ENCODE results near the gene PTK6. TPM values are rescaled to one million over a fixed set of nuclear protein-coding genes. Genes with fewer than 3 reads are reported as not detected.
"Not testable (repeated sequence)": the region's sequence is repeated elsewhere in the genome, so short reads cannot be mapped to it uniquely, and the experiment has no call there.

The PTK6 gene
- total and polyA plus RNA-seq, 9 donors, result 0.07 to 0.46 (median 0.12) TPM; not detected in 2

DNA sequence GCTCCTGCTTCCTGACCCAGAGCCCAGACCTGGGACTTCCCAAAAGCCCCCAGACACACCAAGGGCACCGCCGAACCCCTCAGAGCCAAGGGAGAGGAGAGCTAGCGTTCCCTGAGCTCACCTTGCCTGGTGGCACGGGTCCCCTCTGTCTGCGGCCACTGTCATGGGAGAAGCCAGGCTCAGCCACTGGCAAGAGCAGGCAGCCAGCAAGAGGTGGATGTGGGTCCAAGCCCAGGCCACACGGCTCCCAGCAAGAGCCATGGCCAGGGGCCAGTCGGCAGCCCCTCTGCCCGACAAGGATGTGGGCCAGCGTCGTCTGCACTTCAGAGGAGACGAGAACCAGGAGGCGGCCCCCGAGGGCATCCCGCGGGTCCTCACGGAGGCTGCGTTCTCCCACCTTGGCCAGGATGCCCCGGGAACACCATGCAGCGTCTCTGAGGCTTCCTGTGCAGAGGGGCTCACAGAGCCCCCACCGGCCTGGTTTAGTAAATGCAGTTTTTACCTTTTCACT lies 18.8 kb downstream of the PTK6 start:
- Histone ChIP-seq H3K4me1 (ENCODE audit: insufficient read depth) (peaks cover 10% of the 10 kb centered on the region), H3K27ac (no peak overlapping the region), H3K27me3 (no peaks in the 10 kb centered on the region), H3K9me3 (no peaks in the 10 kb centered on the region), H3K4me3 (no peak overlapping the region), H3K36me3 (no peaks in the 10 kb centered on the region)
- WGBS, 3 donors, result 66 to 87% (median 73%) methylated on average over 20 of the region's 20 CpGs
- DNase-seq, result peak in 2 of 5 donors; percentile 42 to 48
- TF ChIP-seq EP300 (IDR thresholded peaks at IDR 0.05) (no peak), POLR2A (IDR thresholded peaks at IDR 0.05) (no peak)
- TF ChIP-seq, protein P1, sequence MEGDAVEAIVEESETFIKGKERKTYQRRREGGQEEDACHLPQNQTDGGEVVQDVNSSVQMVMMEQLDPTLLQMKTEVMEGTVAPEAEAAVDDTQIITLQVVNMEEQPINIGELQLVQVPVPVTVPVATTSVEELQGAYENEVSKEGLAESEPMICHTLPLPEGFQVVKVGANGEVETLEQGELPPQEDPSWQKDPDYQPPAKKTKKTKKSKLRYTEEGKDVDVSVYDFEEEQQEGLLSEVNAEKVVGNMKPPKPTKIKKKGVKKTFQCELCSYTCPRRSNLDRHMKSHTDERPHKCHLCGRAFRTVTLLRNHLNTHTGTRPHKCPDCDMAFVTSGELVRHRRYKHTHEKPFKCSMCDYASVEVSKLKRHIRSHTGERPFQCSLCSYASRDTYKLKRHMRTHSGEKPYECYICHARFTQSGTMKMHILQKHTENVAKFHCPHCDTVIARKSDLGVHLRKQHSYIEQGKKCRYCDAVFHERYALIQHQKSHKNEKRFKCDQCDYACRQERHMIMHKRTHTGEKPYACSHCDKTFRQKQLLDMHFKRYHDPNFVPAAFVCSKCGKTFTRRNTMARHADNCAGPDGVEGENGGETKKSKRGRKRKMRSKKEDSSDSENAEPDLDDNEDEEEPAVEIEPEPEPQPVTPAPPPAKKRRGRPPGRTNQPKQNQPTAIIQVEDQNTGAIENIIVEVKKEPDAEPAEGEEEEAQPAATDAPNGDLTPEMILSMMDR (IDR thresholded peaks at IDR 0.05), result no peak
- intact Hi-C loops (cut with DNase I), result no loop called here

DNA sequence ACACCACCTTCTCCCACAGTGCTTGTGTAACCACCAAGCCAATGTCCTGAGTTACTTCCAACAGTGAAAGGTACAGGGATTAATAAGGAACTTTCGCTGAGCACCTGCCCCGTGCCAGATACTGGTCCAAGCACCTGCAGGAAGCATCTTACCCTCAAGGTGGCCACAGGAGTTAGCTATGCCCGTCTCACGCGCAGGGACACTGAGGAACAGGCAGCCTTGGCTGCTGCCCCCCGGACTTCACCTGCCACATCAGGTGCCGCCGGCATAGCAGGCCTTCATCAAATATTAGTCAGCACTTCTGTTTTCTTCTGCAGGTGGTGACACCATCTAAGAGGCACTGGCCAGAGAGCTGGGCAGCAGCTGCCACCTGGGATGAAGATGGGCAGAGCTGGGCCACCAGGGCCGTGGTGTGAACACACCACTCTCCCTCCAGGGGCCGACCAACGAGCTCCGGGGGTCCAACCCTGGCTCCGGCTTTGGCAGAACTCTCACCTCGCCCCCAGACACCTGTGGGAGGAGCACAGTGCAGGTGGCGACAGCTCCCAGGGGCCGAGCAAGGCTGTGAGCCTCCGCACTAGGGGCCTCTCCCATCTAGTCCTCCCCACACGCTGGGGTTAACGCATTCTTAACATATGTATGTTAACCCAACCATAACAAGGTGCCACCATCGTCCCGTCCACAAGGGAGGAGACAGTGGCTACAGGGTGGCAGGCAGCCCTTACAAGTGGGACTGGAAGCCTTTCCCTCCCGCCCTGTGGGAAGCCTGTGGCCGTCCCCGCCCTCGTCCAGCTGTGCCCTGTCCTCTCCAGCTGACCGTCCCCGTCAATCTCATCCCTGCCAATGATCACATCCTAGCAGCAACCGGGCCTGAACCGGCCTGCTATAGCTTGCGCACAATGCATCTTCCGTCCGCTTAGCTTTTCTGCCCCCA lies 19.5 kb downstream of the PTK6 start:
- no peaks in the 10 kb centered on the region for H3K27me3 ChIP-seq
- no peak overlapping the region for H3K4me3 ChIP-seq
- WGBS, 3 donors, result 89 to 91% (median 90%) methylated on average over 31 to 32 of the region's 32 CpGs
- peaks cover 10% of the 10 kb centered on the region for H3K4me1 ChIP-seq (ENCODE audit: insufficient read depth)
- DNase-seq, result peak in 2 of 5 donors; percentile 23 to 24
- H3K36me3 ChIP-seq, result no peaks in the 10 kb centered on the region
- intact Hi-C loops (cut with DNase I), result no loop called here
- TF ChIP-seq POLR2A (IDR thresholded peaks at IDR 0.05) (no peak), EP300 (IDR thresholded peaks at IDR 0.05) (no peak)
- TF ChIP-seq, protein P1 (IDR thresholded peaks at IDR 0.05), result no peak
- H3K9me3 ChIP-seq, result no peaks in the 10 kb centered on the region
- H3K27ac ChIP-seq, result no peak overlapping the region

GRCh38 chr20:63514520-63514919 lies 22.7 kb downstream of the PTK6 start:
- WGBS, 3 donors, result 66 to 81% (median 67%) methylated on average over 10 of the region's 10 CpGs
- H3K27me3 ChIP-seq; H3K4me1 ChIP-seq (ENCODE audit: insufficient read depth); intact Hi-C loops (cut with DNase I); H3K27ac ChIP-seq; H3K36me3 ChIP-seq; H3K9me3 ChIP-seq; H3K4me3 ChIP-seq: not testable (repeated sequence)
- peak in 1 of 5 donors; percentile 14 for DNase-seq

DNA sequence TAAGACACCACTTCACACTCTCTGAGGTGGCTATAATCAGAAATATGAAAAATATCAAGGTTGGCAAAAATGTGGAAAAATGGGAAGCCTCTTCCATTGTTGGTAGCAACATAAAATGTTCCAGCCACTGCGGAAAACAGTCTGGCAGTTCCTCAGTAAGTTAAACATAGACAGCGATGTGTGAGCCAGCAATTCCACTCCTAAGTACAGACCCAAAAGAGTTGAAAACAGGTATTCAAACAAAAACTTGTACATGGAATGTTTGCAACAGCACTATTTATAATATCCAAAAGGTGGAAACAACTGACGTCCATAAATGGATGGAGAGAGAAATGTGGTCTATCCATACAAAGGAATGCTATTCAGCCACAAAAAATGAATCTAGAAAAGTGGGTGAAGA lies 24.0 kb downstream of the PTK6 start:
- H3K36me3 ChIP-seq, result no peaks in the 10 kb centered on the region
- no peaks in the 10 kb centered on the region for H3K4me1 ChIP-seq (ENCODE audit: insufficient read depth)
- no peak for DNase-seq
- TF ChIP-seq, protein P1 (IDR thresholded peaks at IDR 0.05), result no peak
- TF ChIP-seq EP300 (IDR thresholded peaks at IDR 0.05), result no peak
- TF ChIP-seq POLR2A (IDR thresholded peaks at IDR 0.05), result no peak
- no peak overlapping the region for H3K4me3 ChIP-seq
- H3K9me3 ChIP-seq, result peaks cover 0 to 1% of the 10 kb centered on the region in 2 donors
- no peaks in the 10 kb centered on the region for H3K27me3 ChIP-seq
- WGBS, 3 donors, result 67 to 90% (median 75%) methylated on average over 3 of the region's 3 CpGs
- intact Hi-C loops (cut with DNase I), result no loop called here
- H3K27ac ChIP-seq, result no peak overlapping the region

- 85 to 90% (median 88%) methylated on average over 9 of the region's 9 CpGs for WGBS, 3 donors
Measured at GRCh38 chr20:63509088-63509564, 28.1 kb downstream of the PTK6 start.

More at GRCh38 chr20:63509088-63509564, 28.1 kb downstream of the PTK6 start:
- no peaks in the 10 kb centered on the region for H3K4me1 ChIP-seq (ENCODE audit: insufficient read depth)
- TF ChIP-seq POLR2A (IDR thresholded peaks at IDR 0.05) (no peak), EP300 (IDR thresholded peaks at IDR 0.05) (no peak)
- TF ChIP-seq, protein P1 (IDR thresholded peaks at IDR 0.05), result no peak
- intact Hi-C loops (cut with DNase I), result no loop called here
- no peak for DNase-seq
- H3K27ac ChIP-seq, result no peak overlapping the region
- H3K9me3 ChIP-seq, result peaks cover 0 to 23% of the 10 kb centered on the region in 2 donors
- no peaks in the 10 kb centered on the region for H3K36me3 ChIP-seq
- no peaks in the 10 kb centered on the region for H3K27me3 ChIP-seq
- H3K4me3 ChIP-seq, result no peak overlapping the region
